Right atrium auricular region (tissue), 2 donors: ENCODE measurements around the gene IARS1. TPM values are rescaled to one million over a fixed set of nuclear protein-coding genes. Genes with fewer than 3 reads are reported as not detected.

Source experiments
- DNase-seq: peaks from one replicate; pipeline ENCODE4 v3.0.0-alpha.2; 2019; ENCODE audit warnings: low spot score
- H3K27ac ChIP-seq, 2 donors: fragments of 200-600 bp; sonication (generic); 1 replicate in 1 of 2; 2 replicates in 1 of 2; pipeline ENCODE4 v1.5.1; 2016 to 2019
- H3K27me3 ChIP-seq, 2 donors: fragments of 200-600 bp; sonication (generic); one replicate each; pipeline versions ENCODE4 v1.5.1 to v1.6.0; 2017 to 2019
- H3K36me3 ChIP-seq: fragments of 200-600 bp; sonication (generic); one replicate; pipeline ENCODE4 v1.5.1; 2016
- H3K4me1 ChIP-seq, 2 donors: fragments of 200-600 bp; sonication (generic); one replicate each; pipeline versions ENCODE4 v1.5.1 to v1.6.0; 2017 to 2019
- H3K4me3 ChIP-seq, 2 donors: fragments of 200-600 bp; sonication (generic); 1 replicate in 1 of 2; 2 replicates in 1 of 2; pipeline ENCODE4 v1.5.1; 2017 to 2019; ENCODE audit warnings: mild to moderate bottlenecking in 1 of 2, moderate library complexity in 1 of 2
- H3K9me3 ChIP-seq, 2 donors: fragments of 200-600 bp; sonication (generic); one replicate each; pipeline ENCODE4 v1.5.1; 2019
- microRNA-seq, 2 donors: library from miRNA; unstranded; fragments of <30 nt; microRNA quantifications; one replicate each; pipeline ENCODE4, GENCODE V29; 2016 to 2017; ENCODE audit warnings: borderline number of aligned reads in 2 of 2, borderline replicate concordance in 1 of 2
- total RNA-seq, 2 donors: library from RNA; depleted of rRNA; stranded (reverse); fragments of >200 nt; gene quantifications; one replicate each; pipeline ENCODE4 v1.1.0, GENCODE V29; 2016
- TF ChIP-seq, protein P1 (sequence below), 2 donors: fragments of 200-600 bp; sonication (generic); IDR thresholded peaks; one replicate each; pipeline ENCODE4 v1.5.1; 2019; ENCODE audit warnings: antibody characterized with exemption in 2 of 2

The IARS1 gene
- total RNA-seq, 2 donors from 2014 or later = 40.1 to 55.1 TPM

DNA sequence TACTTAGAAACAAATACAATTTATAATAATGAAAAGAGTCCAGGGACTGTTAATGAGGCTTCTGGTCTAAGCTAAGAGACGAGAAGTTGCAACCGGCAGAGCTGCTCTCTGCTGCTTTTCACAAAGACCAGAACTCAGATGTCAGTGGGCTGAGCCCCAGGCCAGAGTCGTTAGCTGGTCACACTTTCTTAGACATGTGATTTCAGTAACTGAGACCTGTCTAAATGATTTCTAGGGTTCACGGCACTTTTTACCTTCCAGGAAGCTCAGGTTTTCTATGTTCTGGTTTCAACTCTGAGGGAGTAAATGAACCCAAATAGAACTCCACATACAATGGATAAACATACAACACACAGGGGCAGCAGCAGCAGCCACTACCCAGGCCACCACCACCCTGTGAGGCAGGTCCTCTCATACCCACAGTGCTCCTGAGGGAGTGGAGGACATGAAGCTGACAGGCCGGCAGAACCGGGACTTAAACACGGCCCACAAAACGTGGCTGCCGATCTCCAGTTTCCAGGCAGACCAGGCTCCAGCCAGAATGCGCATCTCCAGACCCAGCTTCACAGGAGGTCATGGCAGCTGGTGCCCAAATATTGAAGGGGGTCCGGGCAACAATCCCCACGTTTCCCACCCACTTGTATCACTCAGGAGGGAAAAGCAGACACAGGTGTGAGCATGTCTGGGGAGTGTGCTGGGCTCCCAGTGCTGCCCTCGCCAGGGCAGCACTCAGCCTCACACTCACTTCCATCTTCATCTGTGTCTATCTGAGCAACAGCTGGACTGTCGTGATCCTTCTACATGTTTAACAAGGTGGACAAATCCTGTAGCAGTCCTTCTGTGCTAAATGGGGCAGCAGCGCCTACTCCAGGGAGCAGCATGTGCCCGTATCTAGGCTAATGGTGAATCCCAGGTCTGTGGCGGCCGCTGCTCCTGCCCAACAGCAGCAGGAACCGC, 38.8 kb downstream of the IARS1 start:
- no peak for DNase-seq
- Histone ChIP-seq H3K27ac (no peak overlapping the region), H3K4me3 (no peak overlapping the region), H3K9me3 (no peaks in the 10 kb centered on the region), H3K27me3 (no peaks in the 10 kb centered on the region), H3K4me1 (no peaks in the 10 kb centered on the region), H3K36me3 (peaks cover 96% of the 10 kb centered on the region)
- TF ChIP-seq, protein P1, sequence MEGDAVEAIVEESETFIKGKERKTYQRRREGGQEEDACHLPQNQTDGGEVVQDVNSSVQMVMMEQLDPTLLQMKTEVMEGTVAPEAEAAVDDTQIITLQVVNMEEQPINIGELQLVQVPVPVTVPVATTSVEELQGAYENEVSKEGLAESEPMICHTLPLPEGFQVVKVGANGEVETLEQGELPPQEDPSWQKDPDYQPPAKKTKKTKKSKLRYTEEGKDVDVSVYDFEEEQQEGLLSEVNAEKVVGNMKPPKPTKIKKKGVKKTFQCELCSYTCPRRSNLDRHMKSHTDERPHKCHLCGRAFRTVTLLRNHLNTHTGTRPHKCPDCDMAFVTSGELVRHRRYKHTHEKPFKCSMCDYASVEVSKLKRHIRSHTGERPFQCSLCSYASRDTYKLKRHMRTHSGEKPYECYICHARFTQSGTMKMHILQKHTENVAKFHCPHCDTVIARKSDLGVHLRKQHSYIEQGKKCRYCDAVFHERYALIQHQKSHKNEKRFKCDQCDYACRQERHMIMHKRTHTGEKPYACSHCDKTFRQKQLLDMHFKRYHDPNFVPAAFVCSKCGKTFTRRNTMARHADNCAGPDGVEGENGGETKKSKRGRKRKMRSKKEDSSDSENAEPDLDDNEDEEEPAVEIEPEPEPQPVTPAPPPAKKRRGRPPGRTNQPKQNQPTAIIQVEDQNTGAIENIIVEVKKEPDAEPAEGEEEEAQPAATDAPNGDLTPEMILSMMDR (IDR thresholded peaks at IDR 0.05) = no peak

DNA sequence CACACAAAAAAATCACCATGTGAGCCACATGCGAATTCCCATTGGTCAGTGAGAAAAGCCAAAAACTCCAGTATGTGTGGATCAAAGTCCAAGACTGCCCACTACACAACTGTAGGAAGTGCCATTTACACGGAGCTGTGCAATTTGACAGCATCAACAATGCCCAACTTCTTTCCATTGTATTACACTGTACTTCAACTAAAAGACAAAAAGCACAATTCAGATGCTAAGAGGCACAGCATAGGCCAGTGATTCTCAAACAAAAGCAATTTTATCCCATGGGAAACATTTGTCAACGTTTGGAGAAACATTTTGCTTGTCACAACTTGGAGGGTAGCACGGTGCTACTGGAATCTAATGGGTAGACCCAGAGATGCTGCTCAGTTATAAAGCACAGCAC, 39.8 kb downstream of the IARS1 start:
- no peaks in the 10 kb centered on the region for H3K9me3 ChIP-seq
- H3K27ac ChIP-seq = no peak overlapping the region
- TF ChIP-seq, protein P1 (IDR thresholded peaks at IDR 0.05) = no peak
- no peak overlapping the region for H3K4me3 ChIP-seq
- H3K4me1 ChIP-seq = no peaks in the 10 kb centered on the region
- DNase-seq = no peak
- no peaks in the 10 kb centered on the region for H3K27me3 ChIP-seq
- H3K36me3 ChIP-seq = peaks cover 95% of the 10 kb centered on the region

DNA sequence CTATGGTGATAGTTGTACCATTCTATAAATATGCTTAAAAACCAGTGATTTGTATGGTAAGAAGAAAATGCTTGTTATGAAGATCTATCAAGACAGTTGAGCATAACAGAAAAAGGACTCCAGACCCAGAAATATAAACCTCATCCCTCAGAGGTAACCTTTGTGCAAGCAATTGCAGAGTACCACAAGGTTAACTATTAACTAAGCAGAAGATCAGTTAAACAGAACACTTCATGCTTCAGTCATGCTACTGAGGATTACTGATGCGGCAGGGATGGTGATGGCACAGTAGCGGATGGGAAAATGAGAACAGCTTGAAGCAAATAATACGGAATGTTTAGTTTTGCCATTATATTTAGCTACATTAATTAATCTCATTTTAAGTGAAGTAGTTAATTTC, 45.5 kb downstream of the IARS1 start:
- DNase-seq = no peak
- H3K36me3 ChIP-seq = peaks cover 97% of the 10 kb centered on the region
- no peaks in the 10 kb centered on the region for H3K4me1 ChIP-seq
- H3K9me3 ChIP-seq = no peaks in the 10 kb centered on the region
- no peak overlapping the region for H3K4me3 ChIP-seq
- H3K27me3 ChIP-seq = no peaks in the 10 kb centered on the region
- H3K27ac ChIP-seq = no peak overlapping the region
- TF ChIP-seq, protein P1 (IDR thresholded peaks at IDR 0.05) = no peak

DNA sequence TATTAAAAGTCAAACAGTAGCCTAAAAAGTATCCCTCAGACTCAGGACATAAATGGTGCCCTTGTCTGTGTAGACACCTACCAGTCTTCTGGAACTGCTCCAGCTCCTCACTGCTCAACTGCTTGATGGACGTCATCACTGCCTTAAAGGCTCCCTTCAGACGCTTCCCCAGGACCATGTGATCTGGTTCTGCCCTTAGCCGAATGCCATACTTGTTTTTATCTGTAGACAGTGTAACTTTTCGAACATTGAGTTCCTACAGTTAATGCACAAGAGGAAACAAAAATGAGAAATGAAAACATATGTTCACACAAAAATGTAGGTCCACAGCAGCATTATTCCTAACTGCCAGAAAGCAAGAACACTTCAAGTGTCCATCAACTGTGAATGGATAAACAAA, 46.2 kb downstream of the IARS1 start:
- Histone ChIP-seq H3K4me3 (no peak overlapping the region), H3K27me3 (no peaks in the 10 kb centered on the region), H3K9me3 (no peaks in the 10 kb centered on the region), H3K4me1 (no peaks in the 10 kb centered on the region), H3K36me3 (peaks cover 98% of the 10 kb centered on the region), H3K27ac (no peak overlapping the region)
- no peak for DNase-seq
- TF ChIP-seq, protein P1 (IDR thresholded peaks at IDR 0.05) = no peak

DNA sequence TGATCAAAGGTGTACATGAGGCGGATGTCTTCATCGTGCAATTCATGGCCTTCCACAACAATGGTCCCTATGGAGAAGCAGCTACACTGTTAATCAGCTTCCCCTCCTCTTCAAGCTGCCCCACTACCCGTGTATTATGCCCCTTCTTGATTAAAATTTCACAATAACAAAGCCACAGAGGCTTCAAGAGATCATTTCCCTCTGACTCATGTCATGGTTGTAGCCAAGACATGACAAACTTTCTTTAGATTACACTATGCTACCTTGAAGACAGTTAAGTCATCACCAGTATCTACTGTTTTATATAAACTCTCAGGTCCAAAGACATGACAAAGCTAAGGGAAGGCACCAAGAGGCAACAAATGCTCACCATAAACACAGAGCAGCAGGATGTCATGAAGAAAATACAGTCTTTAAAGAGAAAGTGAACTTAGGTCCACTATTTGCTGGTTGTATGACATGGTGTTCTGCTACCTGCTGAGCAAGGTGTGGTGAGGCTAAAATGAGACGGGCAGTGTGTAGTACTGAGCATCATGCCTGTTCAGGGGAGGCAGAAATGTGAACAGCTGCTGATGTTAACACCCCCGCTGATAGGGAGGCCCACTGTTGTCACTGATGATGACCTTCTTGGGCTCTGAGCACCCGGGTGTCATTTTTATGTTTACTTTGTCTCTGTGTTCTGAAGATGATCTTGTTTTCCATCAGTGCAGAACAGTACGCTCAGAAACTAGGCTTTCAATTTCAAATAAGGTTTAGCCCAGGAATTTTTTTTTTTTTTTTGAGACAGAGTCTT, 48.3 kb downstream of the IARS1 start:
- Histone ChIP-seq H3K4me1 (no peaks in the 10 kb centered on the region), H3K27me3 (no peaks in the 10 kb centered on the region), H3K4me3 (no peak overlapping the region), H3K27ac (no peak overlapping the region), H3K9me3 (no peaks in the 10 kb centered on the region), H3K36me3 (peaks cover 96% of the 10 kb centered on the region)
- TF ChIP-seq, protein P1 (IDR thresholded peaks at IDR 0.05) = no peak
- no peak for DNase-seq

Small RNAs within 50 kb of the gene (microRNA-seq; reads per million reads assigned to microRNA genes)
- 0 to 0.71 reads per million in 2 donors for gene MIR3651

Other genes with a start within 250 kb of the IARS1 start
- gene SPTLC1, start 178.3 kb downstream of the IARS1 start, total RNA-seq = 10 to 100 TPM; 40.6 to 41.8 TPM
- gene NOL8, start 31.7 kb upstream of the IARS1 start, total RNA-seq = 10 to 100 TPM; 11.4 to 12.3 TPM
- gene CENPP, start 32.3 kb upstream of the IARS1 start, total RNA-seq = 1 to 10 TPM; 1.1 to 1.2 TPM
- 10 to 100 TPM; 15.5 to 39.1 TPM for gene OGN, start 110.9 kb upstream of the IARS1 start, total RNA-seq
- 10 to 100 TPM; 22.7 to 26.5 TPM for gene OMD, start 130.8 kb upstream of the IARS1 start, total RNA-seq
- gene ASPN, start 188.8 kb upstream of the IARS1 start, total RNA-seq = 10 to 100 TPM in 1 of 2 donors, 1 to 10 TPM in 1; 3.9 to 29.0 TPM
- gene ECM2, start 242.3 kb upstream of the IARS1 start, total RNA-seq = 10 to 100 TPM in 1 of 2 donors, 1 to 10 TPM in 1; 7.3 to 18.5 TPM